Bronchial epithelial cell (primary cell): ENCODE measurements around the gene BMP6. TPM values are rescaled to one million over a fixed set of nuclear protein-coding genes. Genes with fewer than 3 reads are reported as not detected.

ENCODE experiments used
- DNase-seq: peaks from one replicate; pipeline ENCODE4 v3.0.0-alpha.2; 2010; ENCODE audit warnings: low read depth
- FAIRE-seq: peaks from 2 replicates; lab custom pipeline; 2011; peaks lifted over from hg19 to GRCh38; lab: Jason Lieb, UNC
- H3K27me3 ChIP-seq: 2 replicates; pipeline ENCODE4 v1.5.1; 2011; ENCODE audit warnings: low read length; ENCODE audit not compliant: control insufficient read depth, insufficient read depth
- H3K36me3 ChIP-seq: 2 replicates; pipeline ENCODE4 v1.5.1; 2011; ENCODE audit warnings: low read length; ENCODE audit not compliant: control insufficient read depth, insufficient read depth
- H3K4me3 ChIP-seq: 2 replicates; pipeline ENCODE4 v1.5.1; 2011; ENCODE audit warnings: mild to moderate bottlenecking, low read depth, low read length, control low read depth
- CTCF ChIP-seq: IDR thresholded peaks from 2 replicates; pipeline ENCODE4 v1.5.1; 2011; ENCODE audit warnings: mild to moderate bottlenecking, moderate library complexity, low read length, control low read depth, inconsistent platforms; ENCODE audit not compliant: insufficient read depth, severe bottlenecking
- total RNA-seq: library from RNA; depleted of rRNA; stranded (reverse); fragments of >200 nt; gene quantifications from 2 replicates; pipeline ENCODE4 v1.2.1, GENCODE V29; 2014

Gene BMP6
- total RNA-seq, 1 donor from 2014 or later = 2.6 TPM

DNA sequence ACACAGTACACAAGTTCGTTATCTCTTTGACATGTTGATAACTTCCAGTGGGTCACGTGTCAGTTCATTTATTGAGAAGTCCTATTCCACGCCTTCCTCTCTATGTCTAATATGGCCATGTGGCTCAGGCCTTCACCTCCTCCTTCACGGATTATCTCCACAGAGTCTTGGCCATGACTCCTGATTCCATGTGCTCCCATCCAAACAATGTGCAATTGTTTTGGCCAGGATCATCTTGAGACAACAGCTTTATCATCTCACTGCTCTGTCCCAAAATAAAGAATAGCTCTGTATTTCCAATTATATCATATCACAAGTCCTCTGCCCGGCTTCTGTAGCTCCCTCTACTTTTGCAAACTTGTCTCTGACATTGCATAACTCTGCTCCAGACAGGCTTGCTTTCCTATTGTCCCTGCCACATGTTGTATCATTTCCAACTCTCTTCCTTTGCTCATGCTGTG, 195.8 kb downstream of the BMP6 start:
- Histone ChIP-seq H3K36me3 (no peaks in the 10 kb centered on the region), H3K4me3 (no peak overlapping the region), H3K27me3 (no peaks in the 10 kb centered on the region)
- TF ChIP-seq CTCF = no peak
- no peak for FAIRE-seq
- no peak for DNase-seq

DNA sequence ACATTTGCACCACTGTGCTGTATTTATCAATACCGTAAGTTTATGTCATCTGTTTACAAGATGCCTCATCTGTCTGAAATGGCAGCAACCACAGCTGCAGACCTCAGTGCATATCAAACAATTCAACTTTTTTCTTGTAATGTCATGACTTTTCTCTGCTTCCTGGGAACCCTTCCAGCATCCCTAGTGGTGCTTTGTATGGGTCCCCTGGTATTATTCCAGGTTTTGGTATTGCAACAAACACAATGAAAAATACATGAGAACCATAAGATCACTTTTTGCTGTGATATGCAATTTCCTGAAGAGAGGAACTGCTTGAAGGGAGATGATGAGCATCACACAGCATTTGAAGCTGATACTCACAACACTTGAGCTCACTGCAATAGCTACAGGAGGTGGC, 196.7 kb downstream of the BMP6 start:
- DNase-seq = no peak
- H3K4me3 ChIP-seq = no peak overlapping the region
- no peaks in the 10 kb centered on the region for H3K36me3 ChIP-seq
- no peaks in the 10 kb centered on the region for H3K27me3 ChIP-seq
- FAIRE-seq = no peak
- no peak for TF ChIP-seq CTCF

GRCh38 chr6:7924867-7925266, 199.0 kb downstream of the BMP6 start:
- H3K27me3 ChIP-seq = no peaks in the 10 kb centered on the region
- FAIRE-seq (no peak), DNase-seq (no peak)
- no peak overlapping the region for H3K4me3 ChIP-seq
- H3K36me3 ChIP-seq = no peaks in the 10 kb centered on the region
- TF ChIP-seq CTCF = no peak

Other genes starting within 250 kb of the BMP6 start
- 394 and 699 TPM in 2 replicates for gene DSP, start 184.4 kb upstream of the BMP6 start, total RNA-seq
- gene SNRNP48, start 135.9 kb upstream of the BMP6 start, total RNA-seq = 10.0 and 12.8 TPM in 2 replicates
- 297 and 360 TPM in 2 replicates for gene TXNDC5, start 184.7 kb downstream of the BMP6 start, total RNA-seq